HEK293 (cell line): Measurements from ENCODE around the gene HOXB9.

Experiments used
- EGR2 ChIP-seq: fragments of 450-650 bp; formaldehyde crosslinking; IDR thresholded peaks from 2 replicates; pipeline ENCODE4 v1.5.1; 2016; ENCODE audit warnings: low read depth, missing biosample characterization, missing genetic modification characterization
- HOXA7 ChIP-seq: sonication (generic); formaldehyde crosslinking; IDR thresholded peaks from 2 replicates; pipeline ENCODE4 v1.8.1; 2022; ENCODE audit warnings: missing genetic modification reagents, borderline replicate concordance
- KLF9 ChIP-seq: fragments of 450-650 bp; formaldehyde crosslinking; IDR thresholded peaks from 2 replicates; pipeline ENCODE4 v1.5.1; 2016; ENCODE audit warnings: missing biosample characterization, missing genetic modification characterization, low read depth
- SP2 ChIP-seq: fragments of 450-650 bp; formaldehyde crosslinking; IDR thresholded peaks from 2 replicates; pipeline ENCODE4 v1.5.1; 2016; ENCODE audit warnings: missing biosample characterization, missing genetic modification characterization
- SP7 ChIP-seq: fragments of 450-650 bp; formaldehyde crosslinking; IDR thresholded peaks from 2 replicates; pipeline ENCODE4 v1.5.1; 2016; ENCODE audit warnings: missing biosample characterization, missing genetic modification characterization
- WT1 ChIP-seq: fragments of 450-650 bp; formaldehyde crosslinking; IDR thresholded peaks from 2 replicates; pipeline ENCODE4 v1.5.1; 2016; ENCODE audit warnings: missing biosample characterization, missing genetic modification characterization
- YY2 ChIP-seq: fragments of 450-650 bp; formaldehyde crosslinking; IDR thresholded peaks from 2 replicates; pipeline ENCODE4 v1.5.1; 2016; ENCODE audit warnings: missing biosample characterization, missing genetic modification characterization
- ZBTB1 ChIP-seq: fragments of 450-650 bp; formaldehyde crosslinking; IDR thresholded peaks from 2 replicates; pipeline ENCODE4 v1.5.1; 2016; ENCODE audit warnings: missing biosample characterization, missing genetic modification characterization
- ZFP37 ChIP-seq: fragments of 450-650 bp; formaldehyde crosslinking; IDR thresholded peaks from 2 replicates; pipeline ENCODE4 v1.5.1; 2016; ENCODE audit warnings: missing biosample characterization, missing genetic modification characterization
- ZNF112 ChIP-seq: fragments of 450-650 bp; formaldehyde crosslinking; IDR thresholded peaks from 2 replicates; pipeline ENCODE4 v1.5.0; 2017; ENCODE audit warnings: missing biosample characterization, missing genetic modification characterization
- ZNF140 ChIP-seq: fragments of 450-650 bp; formaldehyde crosslinking; IDR thresholded peaks from 2 replicates; pipeline ENCODE4 v1.5.1; 2016; ENCODE audit warnings: missing biosample characterization, missing genetic modification characterization
- ZNF2 ChIP-seq: fragments of 450-650 bp; formaldehyde crosslinking; IDR thresholded peaks from 2 replicates; pipeline ENCODE4 v1.5.1; 2016; ENCODE audit warnings: missing biosample characterization, missing genetic modification characterization
- ZNF202 ChIP-seq: fragments of 450-650 bp; formaldehyde crosslinking; IDR thresholded peaks from 2 replicates; pipeline ENCODE4 v1.5.1; 2016; ENCODE audit warnings: missing biosample characterization, missing genetic modification characterization, borderline replicate concordance
- ZNF248 ChIP-seq: fragments of 450-650 bp; formaldehyde crosslinking; IDR thresholded peaks from 2 replicates; pipeline ENCODE4 v1.5.1; 2017; ENCODE audit warnings: missing biosample characterization, missing genetic modification characterization
- ZNF341 ChIP-seq: fragments of 450-650 bp; formaldehyde crosslinking; IDR thresholded peaks from 2 replicates; pipeline ENCODE4; 2016; ENCODE audit warnings: low read depth, missing biosample characterization, missing genetic modification characterization
- ZNF354C ChIP-seq: fragments of 450-650 bp; formaldehyde crosslinking; IDR thresholded peaks from 2 replicates; pipeline ENCODE4 v1.5.1; 2016; ENCODE audit warnings: missing biosample characterization, missing genetic modification characterization, low read depth, borderline replicate concordance
- ZNF366 ChIP-seq: fragments of 450-650 bp; formaldehyde crosslinking; conservative IDR thresholded peaks from 2 replicates; pipeline ENCODE4 v1.5.1; 2016; ENCODE audit warnings: missing biosample characterization, missing genetic modification characterization
- ZNF521 ChIP-seq: fragments of 450-650 bp; formaldehyde crosslinking; IDR thresholded peaks from 2 replicates; pipeline ENCODE4 v1.5.1; 2017; ENCODE audit warnings: missing biosample characterization, mild to moderate bottlenecking, missing genetic modification characterization
- ZNF571 ChIP-seq: fragments of 450-650 bp; formaldehyde crosslinking; IDR thresholded peaks from 2 replicates; pipeline ENCODE4 v1.5.0; 2017; ENCODE audit warnings: missing biosample characterization, missing genetic modification characterization
- ZNF707 ChIP-seq: fragments of 450-650 bp; formaldehyde crosslinking; IDR thresholded peaks from 2 replicates; pipeline ENCODE4 v1.5.1; 2016; ENCODE audit warnings: missing biosample characterization, missing genetic modification characterization
- ZNF76 ChIP-seq: fragments of 450-650 bp; formaldehyde crosslinking; IDR thresholded peaks from 2 replicates; pipeline ENCODE4; 2016; ENCODE audit warnings: low read depth, missing biosample characterization, missing genetic modification characterization, borderline replicate concordance
- ZNF777 ChIP-seq: fragments of 450-650 bp; formaldehyde crosslinking; IDR thresholded peaks from 2 replicates; pipeline ENCODE4 v1.5.1; 2017; ENCODE audit warnings: missing biosample characterization, missing genetic modification characterization, borderline replicate concordance
- TF ChIP-seq, protein P1 (sequence below): fragments of 450-650 bp; formaldehyde crosslinking; IDR thresholded peaks from 2 replicates; pipeline ENCODE4 v1.5.1; 2016; ENCODE audit warnings: missing biosample characterization, missing genetic modification characterization
- TF ChIP-seq, protein P2 (sequence below): fragments of 450-650 bp; formaldehyde crosslinking; IDR thresholded peaks from 2 replicates; pipeline ENCODE4 v1.5.1; 2016; ENCODE audit warnings: missing biosample characterization, missing genetic modification characterization
- TF ChIP-seq, protein P3 (sequence below): fragments of 450-650 bp; formaldehyde crosslinking; IDR thresholded peaks from 2 replicates; pipeline ENCODE4 v1.5.1; 2016; ENCODE audit warnings: missing biosample characterization, missing genetic modification characterization
- TF ChIP-seq, protein P4 (sequence below): fragments of 450-650 bp; formaldehyde crosslinking; IDR thresholded peaks from 2 replicates; pipeline ENCODE4 v1.5.1; 2016; ENCODE audit warnings: missing biosample characterization, missing genetic modification characterization
- TF ChIP-seq, protein P5 (sequence below): fragments of 450-650 bp; formaldehyde crosslinking; IDR thresholded peaks from 2 replicates; pipeline ENCODE4 v1.5.1; 2016; ENCODE audit warnings: missing biosample characterization, missing genetic modification characterization
- TF ChIP-seq, protein P6 (sequence below): fragments of 450-650 bp; formaldehyde crosslinking; IDR thresholded peaks from 2 replicates; pipeline ENCODE4 v1.5.1; 2016; ENCODE audit warnings: missing biosample characterization, missing genetic modification characterization

The HOXB9 gene

DNA sequence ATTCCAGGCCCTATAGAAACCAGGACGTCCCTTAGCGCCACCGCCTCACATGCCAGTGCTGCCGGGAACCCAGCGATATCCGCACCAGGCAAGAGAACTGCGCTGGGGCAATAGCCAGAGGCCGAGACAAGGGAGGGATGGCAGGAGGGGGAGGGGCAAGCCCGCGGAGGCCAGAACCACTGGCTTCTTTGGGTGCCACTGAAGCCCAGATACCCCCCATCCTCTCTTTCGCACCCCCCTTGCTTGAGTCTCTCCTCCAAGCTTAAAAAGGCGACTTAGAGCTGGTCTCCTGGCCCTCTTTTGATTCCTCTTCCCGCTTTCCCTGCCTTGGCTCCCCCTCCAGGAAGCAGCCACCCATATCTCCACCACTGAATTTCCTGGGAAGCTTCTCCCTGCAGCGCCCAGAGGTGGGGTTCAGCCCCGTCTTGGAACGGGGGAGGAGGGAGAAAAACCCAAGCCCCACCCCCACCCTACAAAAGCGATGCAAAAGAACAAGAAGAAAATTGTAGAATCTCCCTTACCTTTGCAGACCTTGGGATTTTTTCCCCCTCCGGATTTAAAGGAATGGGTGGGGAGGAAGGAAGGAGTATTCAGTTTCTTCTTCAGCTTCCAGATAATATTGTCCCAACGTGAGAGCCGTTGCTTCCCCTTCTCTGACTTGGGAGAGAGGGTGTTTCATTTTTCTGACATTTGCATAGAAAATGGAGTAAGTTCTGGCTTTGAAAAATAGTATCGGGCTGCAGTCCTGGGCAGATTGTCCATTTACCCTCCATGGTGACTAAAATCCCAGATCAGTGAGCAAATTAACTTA is 22.0 kb downstream of the HOXB9 start (continued):
- TF ChIP-seq, protein P1, sequence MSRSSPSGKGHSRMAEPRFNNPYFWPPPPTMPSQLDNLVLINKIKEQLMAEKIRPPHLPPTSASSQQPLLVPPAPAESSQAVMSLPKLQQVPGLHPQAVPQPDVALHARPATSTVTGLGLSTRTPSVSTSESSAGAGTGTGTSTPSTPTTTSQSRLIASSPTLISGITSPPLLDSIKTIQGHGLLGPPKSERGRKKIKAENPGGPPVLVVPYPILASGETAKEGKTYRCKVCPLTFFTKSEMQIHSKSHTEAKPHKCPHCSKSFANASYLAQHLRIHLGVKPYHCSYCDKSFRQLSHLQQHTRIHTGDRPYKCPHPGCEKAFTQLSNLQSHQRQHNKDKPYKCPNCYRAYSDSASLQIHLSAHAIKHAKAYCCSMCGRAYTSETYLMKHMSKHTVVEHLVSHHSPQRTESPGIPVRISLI (tag by site-specific recombination) = no peak
- no peak for TF ChIP-seq ZNF354C (tag by site-specific recombination)
- TF ChIP-seq ZNF521 (tag by site-specific recombination) = no peak
- TF ChIP-seq, protein P2, sequence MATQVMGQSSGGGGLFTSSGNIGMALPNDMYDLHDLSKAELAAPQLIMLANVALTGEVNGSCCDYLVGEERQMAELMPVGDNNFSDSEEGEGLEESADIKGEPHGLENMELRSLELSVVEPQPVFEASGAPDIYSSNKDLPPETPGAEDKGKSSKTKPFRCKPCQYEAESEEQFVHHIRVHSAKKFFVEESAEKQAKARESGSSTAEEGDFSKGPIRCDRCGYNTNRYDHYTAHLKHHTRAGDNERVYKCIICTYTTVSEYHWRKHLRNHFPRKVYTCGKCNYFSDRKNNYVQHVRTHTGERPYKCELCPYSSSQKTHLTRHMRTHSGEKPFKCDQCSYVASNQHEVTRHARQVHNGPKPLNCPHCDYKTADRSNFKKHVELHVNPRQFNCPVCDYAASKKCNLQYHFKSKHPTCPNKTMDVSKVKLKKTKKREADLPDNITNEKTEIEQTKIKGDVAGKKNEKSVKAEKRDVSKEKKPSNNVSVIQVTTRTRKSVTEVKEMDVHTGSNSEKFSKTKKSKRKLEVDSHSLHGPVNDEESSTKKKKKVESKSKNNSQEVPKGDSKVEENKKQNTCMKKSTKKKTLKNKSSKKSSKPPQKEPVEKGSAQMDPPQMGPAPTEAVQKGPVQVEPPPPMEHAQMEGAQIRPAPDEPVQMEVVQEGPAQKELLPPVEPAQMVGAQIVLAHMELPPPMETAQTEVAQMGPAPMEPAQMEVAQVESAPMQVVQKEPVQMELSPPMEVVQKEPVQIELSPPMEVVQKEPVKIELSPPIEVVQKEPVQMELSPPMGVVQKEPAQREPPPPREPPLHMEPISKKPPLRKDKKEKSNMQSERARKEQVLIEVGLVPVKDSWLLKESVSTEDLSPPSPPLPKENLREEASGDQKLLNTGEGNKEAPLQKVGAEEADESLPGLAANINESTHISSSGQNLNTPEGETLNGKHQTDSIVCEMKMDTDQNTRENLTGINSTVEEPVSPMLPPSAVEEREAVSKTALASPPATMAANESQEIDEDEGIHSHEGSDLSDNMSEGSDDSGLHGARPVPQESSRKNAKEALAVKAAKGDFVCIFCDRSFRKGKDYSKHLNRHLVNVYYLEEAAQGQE (tag by site-specific recombination) = no peak
- TF ChIP-seq ZNF2 (tag by site-specific recombination) = no peak
- TF ChIP-seq ZNF140 (tag by site-specific recombination) = no peak
- no peak for TF ChIP-seq ZNF248 (tag by site-specific recombination)
- no peak for TF ChIP-seq ZFP37 (tag by site-specific recombination)
- no peak for TF ChIP-seq YY2 (tag by site-specific recombination)
- TF ChIP-seq ZNF341 (tag by site-specific recombination) = peak; percentile 79
- TF ChIP-seq KLF9 (tag by site-specific recombination) = 0 out of 2 replicates have a peak, but pooled peaks have one; percentile 13
- TF ChIP-seq, protein P3, sequence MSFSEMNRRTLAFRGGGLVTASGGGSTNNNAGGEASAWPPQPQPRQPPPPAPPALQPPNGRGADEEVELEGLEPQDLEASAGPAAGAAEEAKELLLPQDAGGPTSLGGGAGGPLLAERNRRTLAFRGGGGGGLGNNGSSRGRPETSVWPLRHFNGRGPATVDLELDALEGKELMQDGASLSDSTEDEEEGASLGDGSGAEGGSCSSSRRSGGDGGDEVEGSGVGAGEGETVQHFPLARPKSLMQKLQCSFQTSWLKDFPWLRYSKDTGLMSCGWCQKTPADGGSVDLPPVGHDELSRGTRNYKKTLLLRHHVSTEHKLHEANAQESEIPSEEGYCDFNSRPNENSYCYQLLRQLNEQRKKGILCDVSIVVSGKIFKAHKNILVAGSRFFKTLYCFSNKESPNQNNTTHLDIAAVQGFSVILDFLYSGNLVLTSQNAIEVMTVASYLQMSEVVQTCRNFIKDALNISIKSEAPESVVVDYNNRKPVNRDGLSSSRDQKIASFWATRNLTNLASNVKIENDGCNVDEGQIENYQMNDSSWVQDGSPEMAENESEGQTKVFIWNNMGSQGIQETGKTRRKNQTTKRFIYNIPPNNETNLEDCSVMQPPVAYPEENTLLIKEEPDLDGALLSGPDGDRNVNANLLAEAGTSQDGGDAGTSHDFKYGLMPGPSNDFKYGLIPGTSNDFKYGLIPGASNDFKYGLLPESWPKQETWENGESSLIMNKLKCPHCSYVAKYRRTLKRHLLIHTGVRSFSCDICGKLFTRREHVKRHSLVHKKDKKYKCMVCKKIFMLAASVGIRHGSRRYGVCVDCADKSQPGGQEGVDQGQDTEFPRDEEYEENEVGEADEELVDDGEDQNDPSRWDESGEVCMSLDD = peak; percentile 54
- TF ChIP-seq ZNF707 = no peak
- TF ChIP-seq WT1 (tag by site-specific recombination) = no peak
- no peak for TF ChIP-seq ZBTB1 (tag by site-specific recombination)
- no peak for TF ChIP-seq ZNF777
- TF ChIP-seq HOXA7 (CRISPR knock-in tag) = no peak
- no peak for TF ChIP-seq ZNF202
- TF ChIP-seq SP7 (tag by site-specific recombination) = peak; percentile 55; the same call in 1 of the 2 replicates
- TF ChIP-seq ZNF76 (tag by site-specific recombination) = peak; percentile 63; the same call in 1 of the 2 replicates
- TF ChIP-seq, protein P4, sequence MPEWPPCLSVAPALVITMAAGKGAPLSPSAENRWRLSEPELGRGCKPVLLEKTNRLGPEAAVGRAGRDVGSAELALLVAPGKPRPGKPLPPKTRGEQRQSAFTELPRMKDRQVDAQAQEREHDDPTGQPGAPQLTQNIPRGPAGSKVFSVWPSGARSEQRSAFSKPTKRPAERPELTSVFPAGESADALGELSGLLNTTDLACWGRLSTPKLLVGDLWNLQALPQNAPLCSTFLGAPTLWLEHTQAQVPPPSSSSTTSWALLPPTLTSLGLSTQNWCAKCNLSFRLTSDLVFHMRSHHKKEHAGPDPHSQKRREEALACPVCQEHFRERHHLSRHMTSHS (tag by site-specific recombination) = no peak
- TF ChIP-seq, protein P5, sequence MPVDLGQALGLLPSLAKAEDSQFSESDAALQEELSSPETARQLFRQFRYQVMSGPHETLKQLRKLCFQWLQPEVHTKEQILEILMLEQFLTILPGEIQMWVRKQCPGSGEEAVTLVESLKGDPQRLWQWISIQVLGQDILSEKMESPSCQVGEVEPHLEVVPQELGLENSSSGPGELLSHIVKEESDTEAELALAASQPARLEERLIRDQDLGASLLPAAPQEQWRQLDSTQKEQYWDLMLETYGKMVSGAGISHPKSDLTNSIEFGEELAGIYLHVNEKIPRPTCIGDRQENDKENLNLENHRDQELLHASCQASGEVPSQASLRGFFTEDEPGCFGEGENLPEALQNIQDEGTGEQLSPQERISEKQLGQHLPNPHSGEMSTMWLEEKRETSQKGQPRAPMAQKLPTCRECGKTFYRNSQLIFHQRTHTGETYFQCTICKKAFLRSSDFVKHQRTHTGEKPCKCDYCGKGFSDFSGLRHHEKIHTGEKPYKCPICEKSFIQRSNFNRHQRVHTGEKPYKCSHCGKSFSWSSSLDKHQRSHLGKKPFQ = no peak
- TF ChIP-seq, protein P6, sequence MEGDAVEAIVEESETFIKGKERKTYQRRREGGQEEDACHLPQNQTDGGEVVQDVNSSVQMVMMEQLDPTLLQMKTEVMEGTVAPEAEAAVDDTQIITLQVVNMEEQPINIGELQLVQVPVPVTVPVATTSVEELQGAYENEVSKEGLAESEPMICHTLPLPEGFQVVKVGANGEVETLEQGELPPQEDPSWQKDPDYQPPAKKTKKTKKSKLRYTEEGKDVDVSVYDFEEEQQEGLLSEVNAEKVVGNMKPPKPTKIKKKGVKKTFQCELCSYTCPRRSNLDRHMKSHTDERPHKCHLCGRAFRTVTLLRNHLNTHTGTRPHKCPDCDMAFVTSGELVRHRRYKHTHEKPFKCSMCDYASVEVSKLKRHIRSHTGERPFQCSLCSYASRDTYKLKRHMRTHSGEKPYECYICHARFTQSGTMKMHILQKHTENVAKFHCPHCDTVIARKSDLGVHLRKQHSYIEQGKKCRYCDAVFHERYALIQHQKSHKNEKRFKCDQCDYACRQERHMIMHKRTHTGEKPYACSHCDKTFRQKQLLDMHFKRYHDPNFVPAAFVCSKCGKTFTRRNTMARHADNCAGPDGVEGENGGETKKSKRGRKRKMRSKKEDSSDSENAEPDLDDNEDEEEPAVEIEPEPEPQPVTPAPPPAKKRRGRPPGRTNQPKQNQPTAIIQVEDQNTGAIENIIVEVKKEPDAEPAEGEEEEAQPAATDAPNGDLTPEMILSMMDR (tag by site-specific recombination) = 0 out of 2 replicates have a peak, but pooled peaks have one; percentile 9
- no peak for TF ChIP-seq ZNF571 (tag by site-specific recombination)
- TF ChIP-seq EGR2 (tag by site-specific recombination) = no peak
- peak; percentile 67 for TF ChIP-seq SP2 (tag by site-specific recombination)
- TF ChIP-seq ZNF366 (tag by site-specific recombination) = peak; percentile 42; the same call in 1 of the 2 replicates
- TF ChIP-seq ZNF112 (tag by site-specific recombination) = no peak
